Measurements from ENCODE around the gene DPM1.

- TF ChIP-seq MYC (IDR thresholded peaks at IDR 0.05; ENCODE audit: low read depth, low read length) (no peak), CTCF (IDR thresholded peaks at IDR 0.05; ENCODE audit: low read depth, low read length) (no peak), POLR2A (IDR thresholded peaks at IDR 0.05; ENCODE audit: extremely low read depth, insufficient read length) (no peak)
These were observed 11.1 kb upstream of the DPM1 start for GRCh38 chr20:50969435-50969834.
